GM10266 (cell line): ENCODE data around the gene PUM2.

Experiments
- DNase-seq: peaks from one replicate; pipeline ENCODE4 v3.0.0; 2012; ENCODE audit errors: extremely low spot score
- TF ChIP-seq, protein P1 (sequence below): IDR thresholded peaks from 2 replicates; pipeline ENCODE4 v1.5.1; 2012; ENCODE audit warnings: mild to moderate bottlenecking, low read depth; ENCODE audit not compliant: control insufficient read depth, insufficient read depth; ENCODE audit errors: missing control alignments

PUM2 gene

DNA sequence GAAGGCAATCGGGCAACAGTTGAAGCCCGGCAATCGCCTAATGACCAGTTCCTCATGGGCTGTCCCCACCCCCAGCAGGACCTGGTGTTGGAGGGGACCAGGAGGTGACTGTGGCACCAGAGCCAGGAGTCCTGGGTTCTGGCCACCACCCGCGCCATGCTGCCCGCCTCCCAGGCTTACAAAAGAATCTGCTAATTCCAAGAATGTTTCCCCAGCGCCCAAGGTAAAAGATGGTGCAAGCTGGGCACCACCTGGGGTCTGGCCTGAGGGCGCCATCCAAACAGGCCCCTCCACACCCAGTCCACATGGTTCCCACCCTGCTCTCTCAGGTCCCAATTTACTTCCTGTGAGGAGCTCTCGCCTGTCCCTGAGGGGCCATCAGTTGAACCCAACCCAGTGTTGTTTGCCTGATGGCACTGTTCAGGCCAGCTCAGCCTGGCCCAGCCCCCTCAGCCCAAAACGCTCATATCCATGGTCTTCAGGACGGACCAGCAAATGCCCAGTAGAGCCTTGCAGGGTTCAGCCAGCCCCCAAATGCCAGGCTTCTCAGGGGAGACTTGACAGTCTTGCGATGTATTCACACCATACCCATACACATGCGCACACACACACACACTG, 130.8 kb downstream of the PUM2 start:
- TF ChIP-seq, protein P1, sequence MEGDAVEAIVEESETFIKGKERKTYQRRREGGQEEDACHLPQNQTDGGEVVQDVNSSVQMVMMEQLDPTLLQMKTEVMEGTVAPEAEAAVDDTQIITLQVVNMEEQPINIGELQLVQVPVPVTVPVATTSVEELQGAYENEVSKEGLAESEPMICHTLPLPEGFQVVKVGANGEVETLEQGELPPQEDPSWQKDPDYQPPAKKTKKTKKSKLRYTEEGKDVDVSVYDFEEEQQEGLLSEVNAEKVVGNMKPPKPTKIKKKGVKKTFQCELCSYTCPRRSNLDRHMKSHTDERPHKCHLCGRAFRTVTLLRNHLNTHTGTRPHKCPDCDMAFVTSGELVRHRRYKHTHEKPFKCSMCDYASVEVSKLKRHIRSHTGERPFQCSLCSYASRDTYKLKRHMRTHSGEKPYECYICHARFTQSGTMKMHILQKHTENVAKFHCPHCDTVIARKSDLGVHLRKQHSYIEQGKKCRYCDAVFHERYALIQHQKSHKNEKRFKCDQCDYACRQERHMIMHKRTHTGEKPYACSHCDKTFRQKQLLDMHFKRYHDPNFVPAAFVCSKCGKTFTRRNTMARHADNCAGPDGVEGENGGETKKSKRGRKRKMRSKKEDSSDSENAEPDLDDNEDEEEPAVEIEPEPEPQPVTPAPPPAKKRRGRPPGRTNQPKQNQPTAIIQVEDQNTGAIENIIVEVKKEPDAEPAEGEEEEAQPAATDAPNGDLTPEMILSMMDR, result no peak
- DNase-seq, result no peak

DNA sequence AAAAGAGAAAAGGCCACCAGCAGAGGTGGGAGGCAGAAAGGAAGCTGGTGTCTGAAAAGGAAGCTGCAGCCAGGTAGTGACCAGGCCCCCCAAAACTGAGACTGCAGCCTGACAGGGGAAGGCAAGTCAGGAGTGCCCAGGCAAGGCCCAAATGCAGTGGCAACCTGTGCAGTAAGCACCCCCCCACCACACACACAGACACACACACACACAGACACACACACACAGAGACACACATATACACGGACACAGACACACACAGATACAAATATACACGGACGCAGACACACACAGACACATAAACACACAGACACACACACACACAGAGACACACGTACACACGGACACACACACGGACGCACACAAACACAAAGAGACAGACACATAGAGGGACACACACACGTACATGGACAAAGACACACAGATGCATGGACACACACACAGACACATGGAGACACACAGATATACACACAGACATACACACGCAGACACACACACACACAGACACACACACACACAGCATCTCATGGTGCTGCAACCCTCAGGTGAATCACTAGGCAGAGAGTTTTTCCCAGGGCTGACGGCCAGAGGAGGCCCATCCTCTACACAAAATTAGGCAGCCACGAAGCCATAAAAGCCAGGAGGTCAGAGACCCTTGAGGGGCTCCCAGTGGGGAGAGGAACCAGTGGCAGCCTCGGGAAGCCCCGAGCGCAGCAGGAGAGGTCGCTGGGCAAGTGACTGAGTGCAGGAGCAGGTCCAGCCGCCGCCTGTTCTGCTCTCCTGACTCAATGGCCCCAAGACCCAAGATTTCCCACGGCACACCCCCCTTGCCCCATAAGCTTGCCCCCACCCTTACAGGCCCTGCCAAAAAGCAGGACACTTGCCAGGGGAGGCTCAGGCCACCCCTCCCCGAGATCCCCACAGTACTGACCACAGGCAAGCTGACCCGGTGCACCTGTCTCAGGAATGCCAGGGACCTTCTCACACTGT, 132.0 kb downstream of the PUM2 start:
- DNase-seq, result no peak
- TF ChIP-seq, protein P1, result no peak

DNA sequence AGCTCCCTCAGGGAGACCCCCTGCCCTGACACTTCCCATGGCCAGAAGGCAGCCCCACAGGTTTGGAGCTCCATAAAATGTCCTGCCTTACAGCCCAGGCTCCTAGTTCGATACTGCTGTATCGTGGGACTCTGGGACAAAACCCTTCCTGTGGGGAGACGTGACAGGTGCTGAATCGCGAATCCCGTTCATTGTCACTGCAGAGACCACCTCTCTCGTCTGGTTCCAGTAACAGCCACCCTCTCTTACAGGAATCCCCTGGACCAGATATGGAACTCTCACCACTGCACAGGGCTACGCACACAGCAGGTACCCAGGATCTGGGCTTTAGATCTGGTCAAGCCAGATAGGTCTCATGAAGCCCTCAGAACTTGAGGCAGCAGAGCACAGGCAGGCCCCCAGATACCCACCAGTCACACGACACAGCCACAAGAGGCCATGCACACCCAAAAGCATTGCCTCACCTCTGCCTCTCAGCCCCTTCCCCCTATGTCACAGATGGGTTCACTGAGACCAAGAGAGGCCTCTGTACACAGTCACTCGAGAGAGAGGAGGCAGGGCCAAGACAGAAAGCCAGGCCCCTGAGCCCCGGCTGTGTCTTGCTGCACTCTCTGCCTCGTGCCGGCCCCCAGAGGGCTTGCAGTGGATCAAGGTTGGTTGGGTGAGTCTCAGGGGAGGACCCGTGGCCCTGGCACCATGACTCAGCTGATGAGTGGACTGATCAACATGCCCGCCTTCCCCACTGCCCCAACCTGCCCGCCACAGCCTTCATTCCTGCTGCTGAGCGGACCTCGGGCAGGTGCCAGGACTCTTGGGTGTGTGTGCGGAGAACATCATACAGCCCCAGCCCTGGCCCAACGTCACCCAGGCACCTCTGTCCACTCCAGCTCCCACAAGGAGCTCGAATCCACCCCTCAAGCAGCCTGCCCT, 133.3 kb downstream of the PUM2 start:
- TF ChIP-seq, protein P1, result no peak
- DNase-seq, result no peak

DNA sequence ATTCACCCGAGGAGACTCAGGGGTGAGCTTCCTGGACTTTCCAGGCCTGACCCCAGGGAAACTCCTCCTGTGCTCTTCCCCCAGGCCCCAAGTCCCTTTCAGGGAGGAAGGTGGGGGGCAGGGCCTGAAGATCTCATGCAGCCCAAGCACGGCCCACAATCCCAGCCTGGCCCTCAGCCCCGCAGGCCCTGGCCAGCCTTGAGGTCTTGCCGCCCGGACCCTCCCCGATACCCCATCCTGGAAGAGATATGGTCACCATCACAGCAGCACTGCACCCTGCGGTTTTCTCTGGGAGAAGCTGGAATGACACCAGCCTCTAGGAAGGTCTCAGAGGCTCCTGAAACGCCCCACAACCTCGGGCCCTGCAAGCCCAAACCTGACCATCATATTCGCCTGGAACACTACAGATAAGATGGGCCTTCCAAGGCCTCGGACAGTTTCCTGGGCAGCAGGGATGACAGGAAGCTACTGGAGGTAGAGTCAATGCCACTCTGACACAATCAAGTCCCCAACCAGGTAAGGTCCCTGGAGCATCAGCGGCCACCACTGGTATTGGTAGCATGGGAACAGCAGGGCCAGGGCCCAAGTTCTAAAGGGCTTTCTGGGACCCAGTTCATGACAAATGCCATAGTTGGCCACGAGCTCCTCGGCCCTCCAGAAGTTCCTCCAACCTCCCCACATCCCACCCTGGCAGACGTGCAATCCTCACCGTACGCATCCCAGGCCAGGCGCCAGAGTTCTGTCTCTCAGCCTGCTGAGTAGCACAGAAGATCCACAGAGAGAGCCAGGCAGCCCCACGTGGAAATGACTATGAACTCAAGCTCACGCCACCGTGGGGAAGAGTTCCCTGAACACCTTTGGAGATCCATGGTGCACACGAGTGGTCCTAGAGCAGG, 134.3 kb downstream of the PUM2 start:
- TF ChIP-seq, protein P1, result no peak
- no peak for DNase-seq

DNA sequence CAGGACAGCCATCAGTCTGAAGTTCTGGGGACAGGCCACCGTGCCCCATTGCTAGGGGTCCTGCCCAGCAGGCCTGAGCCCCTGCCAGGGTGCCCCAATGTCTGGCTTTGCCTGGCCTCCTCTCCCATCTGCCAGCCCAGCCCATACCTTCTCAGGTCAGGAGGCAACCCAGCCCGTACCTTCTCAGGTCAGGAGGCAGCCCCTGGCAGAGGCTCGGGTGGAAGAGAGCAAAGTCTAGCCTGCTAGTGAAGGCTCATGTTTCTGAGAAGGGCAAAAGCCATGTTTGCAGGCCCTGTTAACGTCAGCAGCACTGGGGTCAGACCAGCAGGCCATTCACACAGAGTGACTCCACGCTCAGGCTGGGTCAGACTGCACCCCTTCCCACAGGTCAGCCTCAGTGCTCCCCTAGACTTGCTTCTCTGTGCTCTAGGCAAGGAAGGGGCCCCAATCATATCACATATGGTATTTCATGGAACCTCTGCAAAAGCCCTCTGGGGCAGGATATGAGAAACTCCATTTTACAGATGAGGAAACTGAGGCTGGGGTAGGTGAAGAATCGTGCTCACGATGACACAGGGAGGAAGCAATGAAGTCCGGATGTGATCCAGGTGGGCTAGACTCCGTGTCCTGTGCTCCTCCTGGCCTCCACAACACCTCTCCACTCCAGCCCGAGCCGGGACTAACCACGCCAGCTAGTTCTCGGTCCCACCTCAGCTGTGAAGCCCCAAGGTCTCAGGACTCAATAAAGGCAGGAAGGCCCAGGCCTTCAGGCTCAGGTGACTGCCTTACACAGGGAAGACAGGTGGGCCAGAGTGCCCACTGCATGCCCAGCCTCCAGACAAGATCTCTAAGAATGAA, 135.2 kb downstream of the PUM2 start:
- DNase-seq, result no peak
- TF ChIP-seq, protein P1, result no peak
